NB4 (cell line): ENCODE data around the gene CSF2.

ENCODE experiments used
- DNase-seq: peaks from one replicate; pipeline ENCODE4 v3.0.0; 2010; ENCODE audit warnings: low read depth
- H3K4me3 ChIP-seq: one replicate; pipeline ENCODE4 v1.5.1; 2011; ENCODE audit warnings: mild to moderate bottlenecking, low read depth, low read length, moderate library complexity
- CTCF ChIP-seq: IDR thresholded peaks from one replicate; pipeline ENCODE4 v1.5.1; 2012; ENCODE audit warnings: low read depth, low read length
- MAX ChIP-seq: IDR thresholded peaks from 2 replicates; pipeline ENCODE4 v1.6.1; 2011; ENCODE audit warnings: low read depth, low read length
- MYC ChIP-seq: IDR thresholded peaks from 2 replicates; pipeline ENCODE4 v1.6.1; 2011; ENCODE audit warnings: low read depth, low read length
- POLR2A ChIP-seq: IDR thresholded peaks from 2 replicates; pipeline ENCODE4 v1.6.1; 2011; ENCODE audit warnings: mild to moderate bottlenecking; ENCODE audit not compliant: insufficient read length; ENCODE audit errors: extremely low read depth

Gene CSF2

GRCh38 chr5:132027027-132027426 lies 46.6 kb upstream of the CSF2 start:
- TF ChIP-seq CTCF (no peak), MYC (no peak), MAX (no peak), POLR2A (no peak)
- no peak overlapping the region for H3K4me3 ChIP-seq
- DNase-seq: no peak

- DNase-seq: no peak
- H3K4me3 ChIP-seq: no peak overlapping the region
- TF ChIP-seq MAX (no peak), CTCF (no peak), MYC (no peak), POLR2A (no peak)
Measured at GRCh38 chr5:132029609-132030330, 43.8 kb upstream of the CSF2 start.

GRCh38 chr5:132030610-132031009 lies 43.0 kb upstream of the CSF2 start:
- no peak overlapping the region for H3K4me3 ChIP-seq
- DNase-seq: no peak
- TF ChIP-seq POLR2A: no peak
- no peak for TF ChIP-seq MYC
- TF ChIP-seq MAX: no peak
- no peak for TF ChIP-seq CTCF

GRCh38 chr5:132032196-132032595 lies 41.4 kb upstream of the CSF2 start:
- no peak overlapping the region for H3K4me3 ChIP-seq
- no peak for TF ChIP-seq MAX
- no peak for TF ChIP-seq MYC
- TF ChIP-seq CTCF: no peak
- no peak for TF ChIP-seq POLR2A

GRCh38 chr5:132033122-132033521 lies 40.5 kb upstream of the CSF2 start:
- DNase-seq: no peak
- TF ChIP-seq MYC (no peak), MAX (no peak), CTCF (no peak), POLR2A (no peak)
- no peak overlapping the region for H3K4me3 ChIP-seq

More at GRCh38 chr5:132032196-132032595, 41.4 kb upstream of the CSF2 start:
- DNase-seq: no peak

- DNase-seq: no peak
- TF ChIP-seq POLR2A: no peak
- no peak for TF ChIP-seq MAX
- TF ChIP-seq CTCF: no peak
- TF ChIP-seq MYC: no peak
- H3K4me3 ChIP-seq: no peak overlapping the region
Measured at GRCh38 chr5:132037353-132037752, 36.2 kb upstream of the CSF2 start.
